HG03196 (cell line): ENCODE measurements around the gene CABCOCO1.

ENCODE experiments used
- ATAC-seq: cut with Tn5 transposase; IDR thresholded peaks from one replicate; pipeline ENCODE4 v1.9.1; 2021; ENCODE audit not compliant: unreplicated experiment

The CABCOCO1 gene

DNA sequence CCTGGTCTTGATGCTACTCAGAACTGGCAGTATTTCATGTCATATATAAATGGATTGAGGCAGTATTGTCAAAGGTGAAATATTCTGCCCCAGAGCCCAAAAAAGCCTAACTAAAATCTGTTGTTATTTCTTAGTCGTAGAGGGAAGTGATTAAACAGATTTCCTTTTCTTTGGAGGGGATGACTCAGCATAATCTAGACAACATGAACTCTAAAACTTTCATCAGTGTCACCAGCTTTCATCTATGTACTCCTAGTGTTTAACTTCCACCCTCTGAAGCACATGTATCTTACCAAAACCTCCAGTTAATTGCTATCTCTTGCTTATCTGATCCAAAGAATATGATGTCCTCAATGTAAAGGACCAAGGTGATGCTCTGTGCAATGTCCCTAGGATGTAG, 141.7 kb downstream of the CABCOCO1 start:
- no peak for ATAC-seq

GRCh38 chr10:61805091-61805490, 142.4 kb downstream of the CABCOCO1 start:
- no peak for ATAC-seq

DNA sequence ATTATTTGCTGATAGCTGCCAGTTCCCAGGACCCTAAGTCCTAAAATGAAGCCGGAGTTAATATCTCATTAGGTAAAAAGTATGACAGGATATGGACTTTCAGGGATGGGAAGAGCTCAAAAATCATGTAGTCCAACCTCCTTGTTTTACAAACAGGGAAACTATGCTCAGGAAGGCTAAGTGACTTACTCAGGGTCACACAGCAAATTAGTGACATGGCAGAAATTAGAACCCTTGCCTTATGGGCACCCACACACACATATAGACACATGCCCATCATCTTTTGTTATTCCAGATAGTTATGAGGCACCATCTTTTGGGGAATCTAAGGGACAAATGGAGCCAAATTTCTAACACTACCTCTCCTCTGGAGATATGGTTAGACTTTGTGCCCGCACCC, 147.5 kb downstream of the CABCOCO1 start:
- ATAC-seq: no peak

GRCh38 chr10:61812052-61812721, 149.5 kb downstream of the CABCOCO1 start:
- peak; percentile 79 for ATAC-seq

DNA sequence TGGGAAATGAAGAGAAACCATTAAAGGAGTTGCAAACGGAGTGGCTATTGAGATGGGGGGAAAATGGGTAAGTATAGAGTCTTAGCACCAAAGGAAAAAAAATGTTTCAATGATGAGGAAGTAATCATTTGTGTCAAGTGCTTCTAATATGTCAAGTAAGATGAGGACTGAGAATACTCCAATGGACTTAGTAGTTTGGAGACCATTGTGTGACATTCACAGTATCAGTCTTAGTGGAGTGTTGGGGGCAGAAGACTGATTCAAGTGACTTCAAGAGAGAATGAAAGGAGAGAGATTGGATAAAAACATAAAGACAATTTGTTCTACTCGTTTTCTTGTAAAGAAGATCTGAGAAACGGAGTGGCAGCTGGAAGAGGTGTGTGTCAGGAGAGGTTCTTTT, 150.2 kb downstream of the CABCOCO1 start:
- no peak for ATAC-seq

DNA sequence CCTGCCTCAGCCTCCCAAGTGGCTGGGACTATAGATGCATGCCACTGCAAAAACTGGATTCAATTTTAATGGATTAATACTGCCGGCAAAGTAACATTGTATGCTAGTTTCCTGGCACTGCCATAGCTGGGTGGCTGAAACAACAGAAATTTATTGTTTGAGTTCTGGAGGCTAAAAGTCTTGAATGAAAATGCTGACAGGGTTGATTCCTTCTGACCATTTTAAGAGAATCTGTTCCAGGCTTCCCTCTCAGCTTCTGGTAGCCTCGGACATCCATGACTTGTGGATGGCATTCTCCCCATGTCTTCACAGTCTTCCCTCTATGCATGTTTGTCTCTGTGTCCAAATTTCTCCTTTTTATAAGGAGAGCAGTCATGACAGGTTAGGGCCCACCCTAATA, 151.4 kb downstream of the CABCOCO1 start:
- ATAC-seq: no peak

GRCh38 chr10:61815496-61815895, 152.8 kb downstream of the CABCOCO1 start:
- no peak for ATAC-seq
